HCT116 (cell line): ENCODE measurements around the gene GAB2. TPM values are rescaled to one million over a fixed set of nuclear protein-coding genes. Genes with fewer than 3 reads are reported as not detected.

Experiments used
- ATAC-seq: fragments of 200-7000 bp; cut with Tn5 transposase; 2 replicates; pipeline ENCODE4 v1.9.1; 2020; ENCODE audit warnings: mild to moderate bottlenecking, moderate library complexity
- BruUV-seq: library from RNA; stranded (reverse); fragments of 400-500 nt; replicated peaks from 2 replicates; lab custom pipeline; 2021; lab: Mats Ljungman, UMichigan
- CTCF ChIA-PET: fragments of 300-600 bp; sonication (Branson Sonifier 250); formaldehyde crosslinking; loops from one replicate; lab custom pipeline; 2021; ENCODE audit warnings: antibody characterized with exemption; lab: Charles Lee
- POLR2A ChIA-PET: fragments of 300-600, 350-600 bp; sonication (Branson Sonifier 250); formaldehyde crosslinking; loops from one replicate; lab custom pipeline; 2021; ENCODE audit warnings: antibody characterized with exemption; lab: Charles Lee
- RAD21 ChIA-PET, 2 experiments: fragments of 300-600 bp; sonication (Branson Sonifier 250); formaldehyde crosslinking; loops; one replicate each; lab custom pipeline; 2023; ENCODE audit warnings: low total read pairs in 2 of 2; ENCODE audit not compliant: uncharacterized antibody in 2 of 2, unreplicated experiment in 2 of 2, low non-redundant PET in 1 of 2; lab: Charles Lee
- DNase-seq: peaks from one replicate; pipeline ENCODE4 v3.0.0-alpha.2; 2010; ENCODE audit warnings: low read depth, low spot score
- H2AFZ ChIP-seq: fragments of 200-600 bp; shearing (Covaris generic), sonication (generic); 2 replicates; pipeline ENCODE4 v1.6.1; 2017; ENCODE audit warnings: low read depth, mixed run types, mixed read lengths, antibody characterized with exemption, low read length; ENCODE audit not compliant: poor library complexity, severe bottlenecking
- H3K27ac ChIP-seq: 2 replicates; pipeline ENCODE4 v1.5.1; 2012; ENCODE audit warnings: low read depth, low read length
- H3K27me3 ChIP-seq: fragments of 200-600 bp; sonication (generic); 2 replicates; pipeline ENCODE4 v1.6.1; 2016; ENCODE audit warnings: mixed run types, low read length, mixed read lengths; ENCODE audit not compliant: insufficient read depth
- H3K36me3 ChIP-seq, 2 experiments: fragments of 200-500 bp in 1 of 2; fragments of 200-600 bp in 1 of 2; sonication (Bioruptor generic) in 1 of 2; sonication (generic) in 1 of 2; 2 replicates each; pipeline versions ENCODE4 v1.5.1 to v1.6.1; 2014 to 2016; ENCODE audit warnings: low read length in 2 of 2, inconsistent platforms in 1 of 2, mixed read lengths in 1 of 2, mixed run types in 1 of 2; ENCODE audit not compliant: insufficient read depth in 2 of 2, control insufficient read depth in 1 of 2
- H3K4me1 ChIP-seq, 2 experiments: fragments of 200-600 bp in 1 of 2; sonication (generic) in 1 of 2; 2 replicates each; pipeline versions ENCODE4 v1.5.1 to v1.6.1; 2012 to 2017; ENCODE audit warnings: low read length in 2 of 2, inconsistent platforms in 1 of 2, mild to moderate bottlenecking in 1 of 2, mixed read lengths in 1 of 2, mixed run types in 1 of 2, moderate library complexity in 1 of 2; ENCODE audit not compliant: insufficient read depth in 2 of 2, control insufficient read depth in 1 of 2
- H3K4me2 ChIP-seq: fragments of 200-600 bp; sonication (generic); 2 replicates; pipeline ENCODE4 v1.6.1; 2017; ENCODE audit warnings: mixed run types, low read length, mixed read lengths
- H3K4me3 ChIP-seq, 2 experiments: fragments of 200-600 bp in 1 of 2; sonication (generic) in 1 of 2; replicated peaks in 1 of 2; 2 replicates each; pipeline ENCODE4 v1.5.1; 2011 to 2016; ENCODE audit warnings: low read length in 2 of 2, control low read depth in 1 of 2, low read depth in 1 of 2, mild to moderate bottlenecking in 1 of 2, mixed read lengths in 1 of 2, mixed run types in 1 of 2
- H3K79me2 ChIP-seq: fragments of 200-600 bp; sonication (generic); 2 replicates; pipeline ENCODE4 v1.6.1; 2017; ENCODE audit warnings: mild to moderate bottlenecking, mixed run types, low read length, moderate library complexity, mixed read lengths; ENCODE audit not compliant: insufficient read depth
- H3K9ac ChIP-seq: fragments of 200-600 bp; sonication (generic); 2 replicates; pipeline ENCODE4 v1.6.1; 2016; ENCODE audit warnings: low read length, mixed read lengths
- H3K9me2 ChIP-seq: fragments of 200-600 bp; sonication (generic), shearing (Covaris generic); 2 replicates; pipeline ENCODE4 v1.6.1; 2017; ENCODE audit warnings: mixed run types, mild to moderate bottlenecking, moderate library complexity; ENCODE audit not compliant: insufficient read depth
- H3K9me3 ChIP-seq, 2 experiments: fragments of 200-500 bp in 1 of 2; fragments of 200-600 bp in 1 of 2; sonication (Bioruptor generic) in 1 of 2; sonication (generic) in 1 of 2; 2 replicates each; pipeline ENCODE4 v1.6.1; 2014 to 2017; ENCODE audit warnings: low read length in 2 of 2, mixed read lengths in 2 of 2, inconsistent platforms in 1 of 2, low read depth in 1 of 2, mild to moderate bottlenecking in 1 of 2, mixed run types in 1 of 2, moderate library complexity in 1 of 2; ENCODE audit not compliant: control insufficient read depth in 1 of 2, insufficient read depth in 1 of 2
- H4K20me1 ChIP-seq: fragments of 200-600 bp; sonication (generic), shearing (Covaris generic); 2 replicates; pipeline ENCODE4 v1.6.1; 2017; ENCODE audit warnings: mixed run types, mild to moderate bottlenecking, moderate library complexity; ENCODE audit not compliant: insufficient read depth
- CEBPB ChIP-seq: IDR thresholded peaks from 2 replicates; pipeline ENCODE4 v1.6.1; 2012; ENCODE audit warnings: low read depth
- EGR1 ChIP-seq: IDR thresholded peaks from 2 replicates; pipeline ENCODE4 v1.6.1; 2012; ENCODE audit warnings: low read depth
- JUND ChIP-seq: IDR thresholded peaks from 2 replicates; pipeline ENCODE4 v1.6.1; 2012
- RAD21 ChIP-seq: IDR thresholded peaks from 2 replicates; pipeline ENCODE4 v1.6.1; 2012; ENCODE audit warnings: low read depth, mild to moderate bottlenecking
- SIN3A ChIP-seq: IDR thresholded peaks from 2 replicates; pipeline ENCODE4 v1.6.1; 2012; ENCODE audit warnings: low read depth
- SP1 ChIP-seq: IDR thresholded peaks from 2 replicates; pipeline ENCODE4 v1.6.1; 2012; ENCODE audit warnings: low read depth
- TCF7L2 ChIP-seq: IDR thresholded peaks from 2 replicates; pipeline ENCODE4 v1.7.0; 2011; ENCODE audit warnings: borderline replicate concordance, inconsistent platforms; ENCODE audit not compliant: insufficient read depth, insufficient read length; ENCODE audit errors: extremely low read depth
- ZNF274 ChIP-seq: fragments of 200-500 bp; sonication (Bioruptor generic); IDR thresholded peaks from 2 replicates; pipeline ENCODE4 v1.6.1; 2014; ENCODE audit warnings: mild to moderate bottlenecking, low read depth, low read length, inconsistent platforms
- intact Hi-C: fragments of 100-400 bp; cut with micrococcal nuclease; formaldehyde crosslinking; loops from 2 replicates; pipeline ENCODE4 v1.10.0; 2022
- total RNA-seq: library from RNA; stranded (reverse); gene quantifications from one replicate; pipeline ENCODE4 v1.2.1, GENCODE V29; 2021; ENCODE audit not compliant: unreplicated experiment

GAB2 gene
- total RNA-seq, 1 experiment from 2014 or later = 1.9 TPM

GRCh38 chr11:78209478-78209877, 208.1 kb downstream of the GAB2 start:
- Histone ChIP-seq H3K27me3 (no peaks in the 10 kb centered on the region), H2AFZ (no peak overlapping the region), H3K9ac (no peak overlapping the region), H3K4me1 (no peaks in the 10 kb centered on the region), H3K9me2 (no peaks in the 10 kb centered on the region), H3K79me2 (no peaks in the 10 kb centered on the region), H3K36me3 (peaks cover 0 to 6% of the 10 kb centered on the region in 2 experiments; a peak in 1 of 4 replicates), H3K4me3 (no peak overlapping the region), H3K4me2 (no peak overlapping the region), H3K27ac (no peak overlapping the region), H3K9me3 (no peaks in the 10 kb centered on the region), H4K20me1 (no peaks in the 10 kb centered on the region)
- DNase-seq (no peak), ATAC-seq (no peak)
- intact Hi-C loops = no loop called here
- RAD21 ChIA-PET = no interaction called here
- BruUV-seq = no TSS peak
- POLR2A ChIA-PET = interaction anchor here (1.0 kb wide), 1 partner anchor 21 kb away, joined by 8 read pairs; the partner anchor contains the start of genes KCTD21 and USP35
- CTCF ChIA-PET = no interaction called here
- TF ChIP-seq SP1 (no peak), RAD21 (no peak), TCF7L2 (no peak), EGR1 (no peak)
- TF ChIP-seq, all 23 proteins: peak for 0

GRCh38 chr11:78208257-78209165, 209.1 kb downstream of the GAB2 start:
- ChIA-PET POLR2A (no interaction called here), RAD21 (no interaction called here), CTCF (no interaction called here)
- Histone ChIP-seq H3K9ac (no peak overlapping the region), H3K79me2 (no peaks in the 10 kb centered on the region), H3K9me2 (no peaks in the 10 kb centered on the region), H3K27me3 (no peaks in the 10 kb centered on the region), H3K4me2 (no peak overlapping the region), H2AFZ (no peak overlapping the region), H3K4me1 (no peaks in the 10 kb centered on the region), H3K9me3 (no peaks in the 10 kb centered on the region), H4K20me1 (no peaks in the 10 kb centered on the region), H3K27ac (no peak overlapping the region), H3K36me3 (peaks cover 0 to 6% of the 10 kb centered on the region in 2 experiments; a peak in 1 of 4 replicates), H3K4me3 (no peak overlapping the region)
- TF ChIP-seq SIN3A = no peak
- no peak for TF ChIP-seq CEBPB
- no peak for TF ChIP-seq JUND
- no peak for TF ChIP-seq ZNF274
- intact Hi-C loops = no loop called here
- no peak for ATAC-seq
- no peak for DNase-seq
- no TSS peak for BruUV-seq
